Lower lobe of right lung (tissue), 2 donors: ENCODE measurements around the gene RPS6KA2. TPM values are rescaled to one million over a fixed set of nuclear protein-coding genes. Genes with fewer than 3 reads are reported as not detected.

Experiments
- ATAC-seq, 2 donors: fragments of 200-7000 bp; cut with Tn5 transposase; one replicate each; pipeline ENCODE4 v1.9.1; 2020 to 2022; ENCODE audit warnings: mild to moderate bottlenecking in 2 of 2, moderate library complexity in 2 of 2
- DNase-seq: peaks from one replicate; pipeline ENCODE4 v3.0.0-alpha.2; 2020
- H3K27ac ChIP-seq: fragments of 200-600 bp; one replicate; pipeline ENCODE4 v1.8.0; 2022
- H3K27me3 ChIP-seq: fragments of 200-600 bp; one replicate; pipeline ENCODE4 v1.8.0; 2022; ENCODE audit warnings: low read depth
- H3K36me3 ChIP-seq: fragments of 200-600 bp; one replicate; pipeline ENCODE4 v1.8.0; 2022; ENCODE audit warnings: mild to moderate bottlenecking
- H3K4me1 ChIP-seq: fragments of 200-600 bp; one replicate; pipeline ENCODE4 v1.8.0; 2022
- H3K4me3 ChIP-seq: fragments of 200-600 bp; one replicate; pipeline ENCODE4 v1.8.0; 2022; ENCODE audit warnings: mild to moderate bottlenecking
- H3K9me3 ChIP-seq: fragments of 200-600 bp; one replicate; pipeline ENCODE4 v1.8.0; 2022
- CTCF ChIP-seq: fragments of 200-600 bp; IDR thresholded peaks from one replicate; pipeline ENCODE4 v1.8.0; 2022; ENCODE audit warnings: antibody characterized with exemption, mild to moderate bottlenecking
- intact Hi-C: fragments of 100-400 bp; cut with DNase I; formaldehyde crosslinking; loops from one replicate; pipeline ENCODE4 v1.11.0; 2022
- total RNA-seq: library from RNA; stranded (reverse); fragmentation: NEBNext Ultra II Directional; extraction: Animal tissue kit (Norgen Biotek cat#: 25700); gene quantifications from one replicate; pipeline ENCODE4 v1.2.1, GENCODE V29; 2021
- donor health status: DM: no; HTN: yes; CAD: no; lungs with severe emphysema.

RPS6KA2 gene
- total RNA-seq, 1 donor from 2014 or later: 102 TPM

GRCh38 chr6:166454692-166455515, 172.1 kb downstream of the RPS6KA2 start:
- intact Hi-C loops: no loop called here
- no peak for DNase-seq
- no peaks in the 10 kb centered on the region for H3K9me3 ChIP-seq
- no peaks in the 10 kb centered on the region for H3K27me3 ChIP-seq
- H3K4me3 ChIP-seq: no peak overlapping the region
- H3K36me3 ChIP-seq: peaks cover 24% of the 10 kb centered on the region
- no peak overlapping the region for H3K27ac ChIP-seq
- peaks cover 11% of the 10 kb centered on the region for H3K4me1 ChIP-seq
- no peak for ATAC-seq
- TF ChIP-seq CTCF: no peak

GRCh38 chr6:166453651-166454050, 173.4 kb downstream of the RPS6KA2 start:
- peaks cover 22% of the 10 kb centered on the region for H3K36me3 ChIP-seq
- no peak overlapping the region for H3K27ac ChIP-seq
- intact Hi-C loops: no loop called here
- H3K4me1 ChIP-seq: peaks cover 11% of the 10 kb centered on the region
- DNase-seq (no peak), ATAC-seq (no peak)
- no peak overlapping the region for H3K4me3 ChIP-seq
- no peaks in the 10 kb centered on the region for H3K9me3 ChIP-seq
- no peaks in the 10 kb centered on the region for H3K27me3 ChIP-seq
- no peak for TF ChIP-seq CTCF

- ATAC-seq (peak in 1 of 2 donors; percentile 54), DNase-seq (no peak)
- no peaks in the 10 kb centered on the region for H3K27me3 ChIP-seq
- H3K4me1 ChIP-seq: no peaks in the 10 kb centered on the region
- H3K36me3 ChIP-seq: peaks cover 49% of the 10 kb centered on the region
- H3K9me3 ChIP-seq: no peaks in the 10 kb centered on the region
- H3K4me3 ChIP-seq: no peak overlapping the region
- TF ChIP-seq CTCF: no peak
- intact Hi-C loops: no loop called here
- no peak overlapping the region for H3K27ac ChIP-seq
Observed at GRCh38 chr6:166450167-166450873, 176.7 kb downstream of the RPS6KA2 start.

DNA sequence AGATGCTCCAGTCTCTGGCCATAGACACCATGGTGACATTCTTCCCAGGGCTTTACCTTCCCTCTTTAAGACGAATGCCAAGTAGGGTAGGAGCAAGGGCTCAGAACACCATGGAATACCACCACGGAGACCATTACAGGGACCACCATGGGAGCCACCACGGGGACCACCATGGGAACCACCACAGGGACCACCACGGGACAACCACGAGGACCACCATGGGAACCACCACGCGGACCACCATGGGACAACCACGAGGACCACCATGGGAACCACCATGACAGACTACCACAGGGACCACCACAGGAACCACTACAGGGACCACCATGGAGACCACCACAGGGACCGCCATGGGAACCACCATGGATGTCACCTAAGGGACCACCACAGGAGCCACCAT, 177.4 kb downstream of the RPS6KA2 start:
- no peak overlapping the region for H3K4me3 ChIP-seq
- H3K9me3 ChIP-seq: no peaks in the 10 kb centered on the region
- peaks cover 54% of the 10 kb centered on the region for H3K36me3 ChIP-seq
- no peak overlapping the region for H3K27ac ChIP-seq
- DNase-seq (no peak), ATAC-seq (peak in 1 of 2 donors; percentile 44)
- intact Hi-C loops: no loop called here
- no peak for TF ChIP-seq CTCF
- H3K4me1 ChIP-seq: no peaks in the 10 kb centered on the region
- H3K27me3 ChIP-seq: no peaks in the 10 kb centered on the region

GRCh38 chr6:166449036-166449435, 178.0 kb downstream of the RPS6KA2 start:
- ATAC-seq: no peak
- TF ChIP-seq CTCF: no peak
- Histone ChIP-seq H3K36me3 (peaks cover 59% of the 10 kb centered on the region), H3K4me1 (no peaks in the 10 kb centered on the region), H3K4me3 (no peak overlapping the region), H3K9me3 (no peaks in the 10 kb centered on the region), H3K27ac (no peak overlapping the region), H3K27me3 (no peaks in the 10 kb centered on the region)
- intact Hi-C loops: no loop called here
- no peak for DNase-seq
